Fibroblast of lung (primary cell): ENCODE results near the gene RPL29.

Experiments used
- CTCF ChIP-seq, 2 donors: IDR thresholded peaks in 1 of 2; conservative IDR thresholded peaks in 1 of 2; 1 replicate in 1 of 2; 2 replicates in 1 of 2; pipeline ENCODE4 v1.5.1; 2011 to 2012; ENCODE audit warnings: low read length in 2 of 2, control low read depth in 1 of 2, inconsistent platforms in 1 of 2, low read depth in 1 of 2, mild to moderate bottlenecking in 1 of 2
- EZH2 ChIP-seq: IDR thresholded peaks from 2 replicates; pipeline ENCODE4 v1.5.1; 2012; ENCODE audit warnings: low read length, control low read depth, mild to moderate bottlenecking; ENCODE audit errors: missing control alignments

- TF ChIP-seq CTCF (conservative IDR thresholded peaks at IDR 0.05 in 1 of 2, IDR thresholded peaks at IDR 0.05 in 1 of 2; ENCODE audit: low read depth in 1 of 2, low read length in 2 of 2), result no peak
- TF ChIP-seq EZH2, result no peak
Observed at GRCh38 chr3:51998774-51999173, 3.1 kb upstream of the RPL29 start.
